Sigmoid colon (tissue), 4 donors: ENCODE results near the gene CD248.

ENCODE experiments used
- EP300 ChIP-seq, 4 donors: sonication (generic); formaldehyde crosslinking; IDR thresholded peaks; one replicate each; pipeline ENCODE4 v1.6.1; 2017; ENCODE audit warnings: antibody characterized with exemption in 4 of 4
- POLR2AphosphoS5 ChIP-seq, 4 donors: sonication (generic); formaldehyde crosslinking; IDR thresholded peaks; one replicate each; pipeline ENCODE4 v1.6.1; 2017; ENCODE audit warnings: antibody characterized with exemption in 4 of 4

DNA sequence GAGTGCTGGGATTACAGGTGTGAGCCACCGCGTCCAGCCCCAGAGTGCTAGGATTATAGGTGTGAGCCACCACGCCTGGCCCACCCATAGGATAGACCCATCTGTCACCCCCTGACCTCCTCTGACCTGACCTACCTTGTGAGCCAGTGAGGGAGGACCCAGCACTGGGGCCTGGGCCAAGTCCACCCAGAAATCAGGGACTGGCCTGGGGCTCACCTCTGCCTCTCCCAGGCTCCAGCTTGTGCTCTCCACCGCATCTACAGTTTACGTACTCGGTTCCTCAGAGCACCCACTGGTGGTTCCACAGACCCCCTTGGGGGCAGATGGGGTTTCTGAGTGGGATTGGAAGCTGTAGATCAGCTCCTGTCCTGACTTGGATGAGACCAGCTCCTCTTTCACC lies 48.3 kb upstream of the CD248 start:
- TF ChIP-seq POLR2AphosphoS5 (IDR thresholded peaks at IDR 0.05), result no peak
- TF ChIP-seq EP300 (IDR thresholded peaks at IDR 0.05), result no peak
